Smooth muscle cell (in vitro differentiated cells): ENCODE results near the gene ZNF121. TPM values are rescaled to one million over a fixed set of nuclear protein-coding genes. Genes with fewer than 3 reads are reported as not detected.
"Not testable (repeated sequence)": the region's sequence is repeated elsewhere in the genome, so short reads cannot be mapped to it uniquely, and the experiment has no call there.

Source experiments
- DNase-seq: peaks from one replicate; lab custom pipeline; 2025; ENCODE audit not compliant: unreplicated experiment; lab: John Stamatoyannopoulos, UW
- H2AFZ ChIP-seq: fragments of 200-600 bp; sonication (generic); 2 replicates; pipeline ENCODE4 v1.6.0; 2016; ENCODE audit warnings: antibody characterized with exemption, low read depth, mild to moderate bottlenecking
- H3F3A ChIP-seq: fragments of 200-600 bp; sonication (generic); 2 replicates; pipeline ENCODE4 v1.6.0; 2017; ENCODE audit warnings: antibody characterized with exemption, low read depth
- H3K27ac ChIP-seq: fragments of 200-600 bp; sonication (generic); 2 replicates; pipeline ENCODE4 v1.5.1; 2016; ENCODE audit warnings: low read depth, mild to moderate bottlenecking
- H3K27me3 ChIP-seq: fragments of 200-600 bp; sonication (generic); 2 replicates; pipeline ENCODE4 v1.6.1; 2016; ENCODE audit warnings: low read depth, mild to moderate bottlenecking
- H3K36me3 ChIP-seq: fragments of 200-600 bp; sonication (generic); 2 replicates; pipeline ENCODE4 v1.5.1; 2016; ENCODE audit warnings: low read depth
- H3K4me1 ChIP-seq: fragments of 200-600 bp; sonication (generic); 2 replicates; pipeline ENCODE4 v1.5.1; 2016; ENCODE audit warnings: low read depth
- H3K4me2 ChIP-seq: fragments of 200-600 bp; sonication (generic); 2 replicates; pipeline ENCODE4 v1.6.0; 2016; ENCODE audit warnings: mild to moderate bottlenecking
- H3K4me3 ChIP-seq: fragments of 200-600 bp; sonication (generic); 2 replicates; pipeline ENCODE4 v1.5.1; 2016; ENCODE audit warnings: mild to moderate bottlenecking
- H3K79me2 ChIP-seq: fragments of 200-600 bp; sonication (generic); 2 replicates; pipeline ENCODE4 v1.6.0; 2016; ENCODE audit warnings: low read depth, mild to moderate bottlenecking
- H3K9ac ChIP-seq: fragments of 200-600 bp; sonication (generic); 2 replicates; pipeline ENCODE4 v1.6.0; 2016; ENCODE audit warnings: low read depth
- H3K9me3 ChIP-seq: fragments of 200-600 bp; sonication (generic); replicated peaks from 2 replicates; pipeline ENCODE4 v1.5.1; 2016; ENCODE audit warnings: low read depth
- H4K20me1 ChIP-seq: fragments of 200-600 bp; sonication (generic); 2 replicates; pipeline ENCODE4 v1.6.0; 2016; ENCODE audit warnings: low read depth
- CTCF ChIP-seq: fragments of 200-600 bp; sonication (generic); IDR thresholded peaks from 2 replicates; pipeline ENCODE4 v1.5.1; 2017; ENCODE audit warnings: borderline replicate concordance, mild to moderate bottlenecking, antibody characterized with exemption; ENCODE audit not compliant: insufficient read depth, poor library complexity, severe bottlenecking
- WGBS: methylation state at CpG from one replicate; pipeline ENCODE4 v1.1.7; 2016; ENCODE audit warnings: low lambda C conversion rate; 5-methylcytosine and 5-hydroxymethylcytosine counted together
- polyA plus RNA-seq: library from polyadenylated mRNA; unstranded; fragments of >200 nt; fragmentation: Nextera tagmentation; extraction: Ambion mirVana; gene quantifications from 2 replicates; pipeline ENCODE4 v1.2.1, GENCODE V29; 2016
- total RNA-seq: library from RNA; depleted of rRNA; stranded (reverse); fragments of >200 nt; gene quantifications from 2 replicates; pipeline ENCODE4 v1.2.3, GENCODE V29; 2014

Gene ZNF121
- total and polyA plus RNA-seq, 2 experiments from 2014 or later: 3.6 to 33.1 TPM

DNA sequence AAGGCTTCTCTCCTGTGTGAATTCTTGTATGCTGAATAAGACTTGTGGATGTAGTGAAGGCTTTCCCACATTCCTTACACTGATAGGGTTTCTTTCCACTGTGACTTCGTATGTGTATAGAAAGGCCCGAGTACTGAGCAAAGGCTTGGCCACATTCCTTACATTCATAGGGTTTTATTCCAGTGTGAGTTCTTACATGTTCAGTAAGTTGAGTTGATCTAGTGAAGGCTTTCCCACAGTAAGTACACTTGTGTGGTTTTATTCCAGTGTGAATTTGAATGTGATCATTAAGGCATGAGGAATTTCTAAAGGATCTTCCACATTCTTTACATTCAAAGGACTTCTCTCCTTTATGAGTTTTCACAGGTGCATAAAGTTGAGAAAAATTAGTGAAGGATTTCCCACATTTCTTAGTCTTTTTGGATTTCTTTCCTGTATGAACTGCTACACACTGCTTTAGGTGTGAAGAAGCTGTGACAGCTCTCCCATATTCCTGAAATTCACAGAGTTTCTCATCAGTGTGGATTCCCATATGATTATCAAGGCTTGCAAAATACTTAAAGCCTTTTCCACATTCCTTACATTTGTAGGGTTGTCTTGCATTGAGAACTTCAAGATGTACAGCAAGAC, 26.3 kb upstream of the ZNF121 start:
- no peak overlapping the region for H3K4me3 ChIP-seq
- H3K4me2 ChIP-seq: no peak overlapping the region
- peaks cover 45% of the 10 kb centered on the region for H3K9me3 ChIP-seq
- no peaks in the 10 kb centered on the region for H4K20me1 ChIP-seq
- no peak for DNase-seq
- WGBS: 98% methylated on average over 2 of the region's 2 CpGs
- no peak for TF ChIP-seq CTCF
- peaks cover 9% of the 10 kb centered on the region for H3F3A ChIP-seq
- no peaks in the 10 kb centered on the region for H3K27me3 ChIP-seq
- H3K79me2 ChIP-seq: no peaks in the 10 kb centered on the region
- H3K9ac ChIP-seq: no peak overlapping the region
- peaks cover 72% of the 10 kb centered on the region for H3K36me3 ChIP-seq
- no peaks in the 10 kb centered on the region for H3K4me1 ChIP-seq
- no peak overlapping the region for H3K27ac ChIP-seq
- no peak overlapping the region for H2AFZ ChIP-seq

DNA sequence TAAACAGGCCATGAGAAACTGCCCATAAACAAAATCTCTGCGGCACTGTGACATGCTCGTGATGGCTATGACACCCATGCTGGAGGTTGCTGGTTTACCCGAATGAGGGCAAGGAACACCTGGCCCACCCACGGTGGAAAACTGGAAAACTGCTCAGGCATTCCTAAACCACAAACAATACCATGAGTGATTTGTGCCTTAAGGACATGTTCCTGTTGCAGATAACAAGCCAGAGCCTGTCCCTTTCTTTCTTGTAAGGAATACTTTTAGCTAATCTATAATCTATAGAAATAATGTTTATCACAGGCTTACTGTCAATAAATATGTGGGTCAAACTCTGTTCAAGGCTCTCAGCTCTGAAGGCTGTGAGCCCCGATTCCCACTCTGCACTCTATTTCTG, 24.6 kb upstream of the ZNF121 start:
- Histone ChIP-seq H3K9me3 (peaks cover 42% of the 10 kb centered on the region), H3F3A (peaks cover 9% of the 10 kb centered on the region), H3K9ac (no peak overlapping the region), H3K79me2 (no peaks in the 10 kb centered on the region), H3K4me2 (no peak overlapping the region), H3K36me3 (peaks cover 57% of the 10 kb centered on the region), H3K27me3 (no peaks in the 10 kb centered on the region), H4K20me1 (no peaks in the 10 kb centered on the region), H3K4me3 (no peak overlapping the region), H2AFZ (no peak overlapping the region), H3K4me1 (no peaks in the 10 kb centered on the region), H3K27ac (no peak overlapping the region)
- WGBS: 89% methylated on average over 5 of the region's 5 CpGs
- no peak for TF ChIP-seq CTCF
- no peak for DNase-seq

- H3K36me3 ChIP-seq: no peaks in the 10 kb centered on the region
- H3K4me2 ChIP-seq: no peak overlapping the region
- H3K9me3 ChIP-seq: no peaks in the 10 kb centered on the region
- H2AFZ ChIP-seq: no peak overlapping the region
- 72% methylated on average over 3 of the region's 3 CpGs for WGBS
- H3K27me3 ChIP-seq: no peaks in the 10 kb centered on the region
- H4K20me1 ChIP-seq: no peaks in the 10 kb centered on the region
- H3F3A ChIP-seq: no peaks in the 10 kb centered on the region
- no peaks in the 10 kb centered on the region for H3K79me2 ChIP-seq
- H3K27ac ChIP-seq: peak overlapping the region; percentile 53
- no peak for DNase-seq
- no peak overlapping the region for H3K4me3 ChIP-seq
- H3K9ac ChIP-seq: no peak overlapping the region
- TF ChIP-seq CTCF: no peak
- H3K4me1 ChIP-seq: no peaks in the 10 kb centered on the region
These were observed 12.7 kb upstream of the ZNF121 start for GRCh38 chr19:9597027-9597426.

GRCh38 chr19:9586764-9587163, 2.5 kb upstream of the ZNF121 start:
- no peak overlapping the region for H3K4me3 ChIP-seq
- H3K36me3 ChIP-seq: no peaks in the 10 kb centered on the region
- H3K9me3 ChIP-seq: no peaks in the 10 kb centered on the region
- H3K4me1 ChIP-seq: peaks cover 14% of the 10 kb centered on the region
- H3K27ac ChIP-seq: no peak overlapping the region
- H3F3A ChIP-seq: no peaks in the 10 kb centered on the region
- peak overlapping the region; percentile 68 for H2AFZ ChIP-seq
- TF ChIP-seq CTCF: peak; percentile 60
- peak; percentile 1 for DNase-seq
- WGBS: 23% methylated on average over 7 of the region's 7 CpGs
- H3K4me2 ChIP-seq: no peak overlapping the region
- H3K9ac ChIP-seq: no peak overlapping the region
- H4K20me1 ChIP-seq: peaks cover 13% of the 10 kb centered on the region
- peaks cover 23% of the 10 kb centered on the region for H3K79me2 ChIP-seq
- H3K27me3 ChIP-seq: no peaks in the 10 kb centered on the region

DNA sequence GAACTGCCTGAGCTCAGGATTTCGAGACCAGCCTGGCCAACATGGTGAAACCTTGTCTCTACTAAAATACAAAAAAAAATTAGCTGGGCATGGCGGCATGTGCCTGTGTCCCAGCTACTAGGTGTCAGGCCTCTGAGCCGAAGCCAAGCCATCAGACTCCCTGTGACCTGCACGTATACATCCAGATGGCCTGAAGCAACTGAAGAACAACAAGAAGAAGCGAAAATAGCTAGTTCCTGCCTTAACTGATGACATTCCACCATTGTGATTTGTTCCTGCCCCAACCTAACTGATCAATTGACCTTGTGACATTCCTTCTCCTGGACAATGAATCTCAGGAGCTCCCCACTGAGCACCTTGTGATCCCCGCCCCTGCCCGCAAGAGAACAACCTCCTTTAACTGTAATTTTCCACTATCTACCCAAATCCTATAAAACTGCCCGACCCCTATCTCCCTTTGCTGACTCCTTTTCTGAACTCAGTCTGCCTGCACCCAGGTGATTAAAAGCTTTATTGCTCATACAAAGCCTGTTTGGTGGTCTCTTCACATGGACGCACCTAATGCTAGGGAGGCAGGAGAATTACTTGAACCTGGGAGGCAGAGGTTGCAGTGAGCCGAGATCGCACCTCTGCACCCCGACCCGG, 2.1 kb downstream of the ZNF121 start:
- not testable (repeated sequence) for H3K9ac ChIP-seq, H3K9me3 ChIP-seq, DNase-seq, H3F3A ChIP-seq, H2AFZ ChIP-seq, H3K27ac ChIP-seq, H3K27me3 ChIP-seq, H3K36me3 ChIP-seq
- peak overlapping the region; percentile 87 for H3K4me3 ChIP-seq
- WGBS: 54% methylated on average over 13 of the region's 13 CpGs
- H3K4me2 ChIP-seq: peak overlapping the region; percentile 94
- H3K79me2 ChIP-seq: peaks cover 69% of the 10 kb centered on the region
- peaks cover 42% of the 10 kb centered on the region for H4K20me1 ChIP-seq
- peaks cover 14% of the 10 kb centered on the region for H3K4me1 ChIP-seq
